Measurements from ENCODE around the gene CHL1. TPM values are rescaled to one million over a fixed set of nuclear protein-coding genes. Genes with fewer than 3 reads are reported as not detected.

Gene CHL1
- total RNA-seq, 1 experiment from 2014 or later, result not detected

- H3K4me3 ChIP-seq (ENCODE audit: low read depth, low read length, poor library complexity, severe bottlenecking), result no peak overlapping the region
- TF ChIP-seq, protein P1, sequence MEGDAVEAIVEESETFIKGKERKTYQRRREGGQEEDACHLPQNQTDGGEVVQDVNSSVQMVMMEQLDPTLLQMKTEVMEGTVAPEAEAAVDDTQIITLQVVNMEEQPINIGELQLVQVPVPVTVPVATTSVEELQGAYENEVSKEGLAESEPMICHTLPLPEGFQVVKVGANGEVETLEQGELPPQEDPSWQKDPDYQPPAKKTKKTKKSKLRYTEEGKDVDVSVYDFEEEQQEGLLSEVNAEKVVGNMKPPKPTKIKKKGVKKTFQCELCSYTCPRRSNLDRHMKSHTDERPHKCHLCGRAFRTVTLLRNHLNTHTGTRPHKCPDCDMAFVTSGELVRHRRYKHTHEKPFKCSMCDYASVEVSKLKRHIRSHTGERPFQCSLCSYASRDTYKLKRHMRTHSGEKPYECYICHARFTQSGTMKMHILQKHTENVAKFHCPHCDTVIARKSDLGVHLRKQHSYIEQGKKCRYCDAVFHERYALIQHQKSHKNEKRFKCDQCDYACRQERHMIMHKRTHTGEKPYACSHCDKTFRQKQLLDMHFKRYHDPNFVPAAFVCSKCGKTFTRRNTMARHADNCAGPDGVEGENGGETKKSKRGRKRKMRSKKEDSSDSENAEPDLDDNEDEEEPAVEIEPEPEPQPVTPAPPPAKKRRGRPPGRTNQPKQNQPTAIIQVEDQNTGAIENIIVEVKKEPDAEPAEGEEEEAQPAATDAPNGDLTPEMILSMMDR (conservative IDR thresholded peaks at IDR 0.05; ENCODE audit: low read depth, low read length), result no peak
- TF ChIP-seq EZH2 (IDR thresholded peaks at IDR 0.05; ENCODE audit: borderline replicate concordance, low read depth, low read length, poor library complexity, severe bottlenecking), result no peak
- intact Hi-C loops (cut with micrococcal nuclease; ENCODE audit: unreplicated experiment), result no loop called here
- no peak overlapping the region for H3K27ac ChIP-seq (ENCODE audit: low read depth, low read length, poor library complexity, severe bottlenecking)
- H3K27me3 ChIP-seq (replicated peaks; ENCODE audit: insufficient read depth, low read depth, low read length, poor library complexity), result peaks cover 16% of the 10 kb centered on the region
- H3K9me3 ChIP-seq (ENCODE audit: low read depth, low read length, poor library complexity, severe bottlenecking), result no peaks in the 10 kb centered on the region
- H3K4me1 ChIP-seq (ENCODE audit: insufficient read depth, low read length, poor library complexity, severe bottlenecking), result no peaks in the 10 kb centered on the region
- no TSS peak for BruUV-seq (replicated peaks)
- ChIA-PET POLR2A (ENCODE audit: low non-redundant PET) (no interaction called here), CTCF (no interaction called here)
- no peak for DNase-seq (ENCODE audit: low spot score)
- no peaks in the 10 kb centered on the region for H3K36me3 ChIP-seq (ENCODE audit: insufficient read depth, low read length, poor library complexity, severe bottlenecking)
These were observed 7.5 kb downstream of the CHL1 start for GRCh38 chr3:204102-204501.

GRCh38 chr3:207973-208372, 11.4 kb downstream of the CHL1 start:
- CTCF ChIA-PET, result interaction anchor here (1.1 kb wide), 1 partner anchor 146 kb away, joined by 3 read pairs; no protein-coding TSS in a partner anchor
- Histone ChIP-seq H3K4me3 (ENCODE audit: low read depth, low read length, poor library complexity, severe bottlenecking) (no peak overlapping the region), H3K27ac (ENCODE audit: low read depth, low read length, poor library complexity, severe bottlenecking) (no peak overlapping the region), H3K9me3 (ENCODE audit: low read depth, low read length, poor library complexity, severe bottlenecking) (no peaks in the 10 kb centered on the region), H3K36me3 (ENCODE audit: insufficient read depth, low read length, poor library complexity, severe bottlenecking) (no peaks in the 10 kb centered on the region), H3K27me3 (replicated peaks; ENCODE audit: insufficient read depth, low read depth, low read length, poor library complexity) (no peaks in the 10 kb centered on the region), H3K4me1 (ENCODE audit: insufficient read depth, low read length, poor library complexity, severe bottlenecking) (no peaks in the 10 kb centered on the region)
- POLR2A ChIA-PET (ENCODE audit: low non-redundant PET), result no interaction called here
- TF ChIP-seq EZH2 (IDR thresholded peaks at IDR 0.05; ENCODE audit: borderline replicate concordance, low read depth, low read length, poor library complexity, severe bottlenecking), result no peak
- TF ChIP-seq, protein P1 (conservative IDR thresholded peaks at IDR 0.05; ENCODE audit: low read depth, low read length), result 0 out of 2 replicates have a peak, but pooled peaks have one; percentile 29
- no TSS peak for BruUV-seq (replicated peaks)
- DNase-seq (ENCODE audit: low spot score), result no peak
- intact Hi-C loops (cut with micrococcal nuclease; ENCODE audit: unreplicated experiment), result no loop called here

- BruUV-seq (replicated peaks), result no TSS peak
- POLR2A ChIA-PET (ENCODE audit: low non-redundant PET), result no interaction called here
- Histone ChIP-seq H3K4me1 (ENCODE audit: insufficient read depth, low read length, poor library complexity, severe bottlenecking) (no peaks in the 10 kb centered on the region), H3K4me3 (ENCODE audit: low read depth, low read length, poor library complexity, severe bottlenecking) (no peak overlapping the region), H3K9me3 (ENCODE audit: low read depth, low read length, poor library complexity, severe bottlenecking) (no peaks in the 10 kb centered on the region), H3K27ac (ENCODE audit: low read depth, low read length, poor library complexity, severe bottlenecking) (no peak overlapping the region), H3K27me3 (replicated peaks; ENCODE audit: insufficient read depth, low read depth, low read length, poor library complexity) (no peaks in the 10 kb centered on the region), H3K36me3 (ENCODE audit: insufficient read depth, low read length, poor library complexity, severe bottlenecking) (no peaks in the 10 kb centered on the region)
- CTCF ChIA-PET, result no interaction called here
- TF ChIP-seq, protein P1 (conservative IDR thresholded peaks at IDR 0.05; ENCODE audit: low read depth, low read length), result no peak
- TF ChIP-seq EZH2 (IDR thresholded peaks at IDR 0.05; ENCODE audit: borderline replicate concordance, low read depth, low read length, poor library complexity, severe bottlenecking), result no peak
- intact Hi-C loops (cut with micrococcal nuclease; ENCODE audit: unreplicated experiment), result no loop called here
- no peak for DNase-seq (ENCODE audit: low spot score)
These were observed 14.1 kb downstream of the CHL1 start for GRCh38 chr3:210669-211068.
